ENCODE results near the gene NEURL1B. TPM values are rescaled to one million over a fixed set of nuclear protein-coding genes. Genes with fewer than 3 reads are reported as not detected.

The NEURL1B gene
- total RNA-seq, 4 donors from 2014 or later = 8.2 to 29.9 (median 10.9) TPM

DNA sequence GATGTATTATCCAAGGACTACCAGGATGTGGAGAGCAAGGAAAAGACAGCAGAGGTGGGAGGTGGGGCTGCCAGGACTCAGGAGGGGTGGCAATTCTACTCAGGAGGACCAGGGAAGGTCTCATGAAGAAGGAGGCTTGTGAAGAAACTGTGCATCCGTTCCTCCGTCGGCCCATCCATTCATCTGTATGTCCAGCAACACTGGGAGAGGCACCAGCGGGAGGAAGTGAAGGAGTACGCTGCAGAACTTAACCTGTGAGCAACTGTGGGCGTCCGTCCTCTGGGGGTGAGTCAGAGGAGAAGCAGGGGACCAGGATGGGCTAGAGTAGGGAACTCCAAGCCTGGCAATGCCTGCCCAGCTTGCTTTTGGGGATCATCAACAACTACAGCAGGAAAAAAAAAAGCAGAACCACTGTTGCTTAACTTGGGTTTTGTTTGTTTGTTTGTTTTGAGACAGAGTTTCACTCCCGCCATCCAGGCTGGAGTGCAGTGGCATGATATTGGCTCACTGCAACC, 47.3 kb upstream of the NEURL1B start:
- TF ChIP-seq CTCF (IDR thresholded peaks at IDR 0.05) (no peak), POLR2A (IDR thresholded peaks at IDR 0.05) (no peak)
- intact Hi-C loops (cut with DNase I) = no loop called here
- Histone ChIP-seq H3K9me3 (no peaks in the 10 kb centered on the region), H3K36me3 (no peaks in the 10 kb centered on the region), H3K4me3 (replicated peaks in 1 of 3) (no peak overlapping the region), H3K27ac (no peak overlapping the region), H3K4me1 (no peaks in the 10 kb centered on the region), H3K27me3 (no peaks in the 10 kb centered on the region)
- no peak for DNase-seq
- 94 to 97% methylated on average over 8 of the region's 8 CpGs for WGBS, 2 donors

DNA sequence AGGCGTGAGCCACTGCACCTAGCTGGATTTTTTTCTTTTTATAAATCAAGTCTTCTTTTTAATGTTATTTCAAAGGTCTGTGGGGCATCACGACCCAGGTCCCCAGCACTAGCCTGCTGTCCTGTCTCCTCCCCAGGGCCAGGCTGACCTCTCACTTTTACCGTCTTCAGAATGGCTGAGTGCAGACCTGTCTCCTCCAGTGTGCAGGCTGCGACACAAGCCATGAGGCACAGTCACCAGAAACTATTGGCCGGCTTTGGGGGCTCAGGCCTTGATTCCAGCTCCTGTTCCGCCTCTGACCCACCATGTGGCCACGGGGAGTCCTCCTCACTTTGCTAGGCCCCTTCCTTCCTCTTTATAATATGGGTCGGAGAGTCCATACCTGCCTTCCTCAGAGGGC, 46.6 kb upstream of the NEURL1B start:
- TF ChIP-seq CTCF (IDR thresholded peaks at IDR 0.05) (no peak), POLR2A (IDR thresholded peaks at IDR 0.05) (no peak)
- no peaks in the 10 kb centered on the region for H3K4me1 ChIP-seq
- H3K4me3 ChIP-seq (replicated peaks in 1 of 3) = no peak overlapping the region
- DNase-seq = no peak
- no peaks in the 10 kb centered on the region for H3K9me3 ChIP-seq
- no peak overlapping the region for H3K27ac ChIP-seq
- H3K27me3 ChIP-seq = no peaks in the 10 kb centered on the region
- 92 to 95% methylated on average over 8 of the region's 8 CpGs for WGBS, 2 donors
- intact Hi-C loops (cut with DNase I) = no loop called here
- no peaks in the 10 kb centered on the region for H3K36me3 ChIP-seq

DNA sequence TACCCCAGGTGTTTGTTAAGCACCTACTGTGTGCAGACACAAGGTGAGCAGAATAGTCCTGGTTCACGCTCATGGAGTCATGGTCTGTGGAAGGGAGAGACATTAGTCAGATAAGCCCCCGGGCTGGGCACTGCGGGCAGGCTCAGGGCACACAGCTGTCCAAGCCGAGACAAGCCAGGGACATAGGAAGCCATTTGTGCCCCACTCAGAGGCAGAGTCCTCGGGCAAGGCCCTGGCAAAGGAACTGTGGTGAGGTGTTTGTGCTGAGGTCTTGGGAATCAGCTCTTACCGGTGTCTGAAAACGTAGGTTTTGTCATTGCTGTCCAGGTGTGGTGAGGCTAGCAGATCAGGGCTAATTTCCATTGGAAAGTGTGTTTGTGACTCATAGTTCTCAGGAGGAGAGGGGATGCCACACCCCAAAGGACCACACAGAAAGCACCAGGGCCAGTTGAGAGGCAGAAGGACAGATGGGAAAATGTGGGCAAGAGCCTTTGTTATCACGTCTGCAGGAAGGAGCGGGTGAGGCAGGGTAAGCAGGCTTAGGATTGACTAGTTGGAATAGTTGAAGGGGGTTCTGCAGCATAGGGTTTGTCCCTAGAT, 46.1 kb upstream of the NEURL1B start:
- Histone ChIP-seq H3K4me3 (replicated peaks in 1 of 3) (no peak overlapping the region), H3K27ac (no peak overlapping the region), H3K36me3 (no peaks in the 10 kb centered on the region), H3K4me1 (no peaks in the 10 kb centered on the region), H3K9me3 (no peaks in the 10 kb centered on the region), H3K27me3 (no peaks in the 10 kb centered on the region)
- 88% methylated on average over 8 to 9 of the region's 9 CpGs for WGBS, 2 donors
- no peak for DNase-seq
- TF ChIP-seq CTCF (IDR thresholded peaks at IDR 0.05) (no peak), POLR2A (IDR thresholded peaks at IDR 0.05) (no peak)
- intact Hi-C loops (cut with DNase I) = no loop called here

GRCh38 chr5:172595596-172596455, 45.2 kb upstream of the NEURL1B start:
- WGBS, 2 donors = 88 to 91% methylated on average over 8 to 12 of the region's 14 CpGs
- H3K4me3 ChIP-seq (replicated peaks in 1 of 3) = no peak overlapping the region
- TF ChIP-seq POLR2A (IDR thresholded peaks at IDR 0.05) = no peak
- TF ChIP-seq CTCF (IDR thresholded peaks at IDR 0.05) = no peak
- no peaks in the 10 kb centered on the region for H3K27me3 ChIP-seq
- H3K4me1 ChIP-seq = no peaks in the 10 kb centered on the region
- no peaks in the 10 kb centered on the region for H3K9me3 ChIP-seq
- H3K36me3 ChIP-seq = no peaks in the 10 kb centered on the region
- no peak for DNase-seq
- intact Hi-C loops (cut with DNase I) = no loop called here
- no peak overlapping the region for H3K27ac ChIP-seq
